Tibial nerve (tissue), 4 donors: ENCODE data around the gene GALNTL6. TPM values are rescaled to one million over a fixed set of nuclear protein-coding genes. Genes with fewer than 3 reads are reported as not detected.
"Not testable (repeated sequence)": the region's sequence is repeated elsewhere in the genome, so short reads cannot be mapped to it uniquely, and the experiment has no call there.

Source experiments
- DNase-seq, 2 donors: peaks; one replicate each; pipeline ENCODE4 v3.0.0-alpha.2; 2019; ENCODE audit warnings: low spot score in 2 of 2
- H3K27ac ChIP-seq, 4 donors: fragments of 200-600 bp; sonication (generic) in 3 of 4; one replicate each; pipeline ENCODE4 v1.5.1; 2017 to 2019; ENCODE audit warnings: mild to moderate bottlenecking in 1 of 4
- H3K27me3 ChIP-seq, 2 donors: fragments of 200-600 bp; sonication (generic) in 1 of 2; one replicate each; pipeline versions ENCODE4 v1.5.1 to v1.6.0; 2017 to 2019
- H3K36me3 ChIP-seq, 3 donors: fragments of 200-600 bp; sonication (generic); one replicate each; pipeline ENCODE4 v1.5.1; 2018 to 2019
- H3K4me1 ChIP-seq, 4 donors: fragments of 200-600 bp; sonication (generic) in 3 of 4; one replicate each; pipeline ENCODE4 v1.5.1; 2017 to 2019
- H3K4me3 ChIP-seq, 4 donors: fragments of 200-600 bp; sonication (generic) in 3 of 4; one replicate each; pipeline ENCODE4 v1.5.1; 2017 to 2019; ENCODE audit warnings: mild to moderate bottlenecking in 1 of 4, moderate library complexity in 1 of 4
- H3K9me3 ChIP-seq, 4 donors: fragments of 200-600 bp; sonication (generic) in 3 of 4; one replicate each; pipeline ENCODE4 v1.5.1; 2017 to 2019
- CTCF ChIP-seq, 5 experiments: fragments of 200-600 bp in 3 of 5; fragments of 450-650 bp in 2 of 5; sonication (generic) in 3 of 5; IDR thresholded peaks; one replicate each; pipeline ENCODE4 v1.5.1; 2016 to 2019; ENCODE audit warnings: antibody characterized with exemption in 5 of 5, mild to moderate bottlenecking in 3 of 5, moderate library complexity in 2 of 5
- EP300 ChIP-seq, 2 donors: sonication (generic); formaldehyde crosslinking; IDR thresholded peaks; one replicate each; pipeline ENCODE4 v1.6.1; 2017; ENCODE audit warnings: antibody characterized with exemption in 2 of 2, mild to moderate bottlenecking in 1 of 2
- POLR2A ChIP-seq, 2 donors: fragments of 450-650 bp; IDR thresholded peaks; one replicate each; pipeline ENCODE4 v1.6.1; 2017; ENCODE audit warnings: antibody characterized with exemption in 2 of 2, mild to moderate bottlenecking in 2 of 2, moderate library complexity in 2 of 2
- WGBS, 2 donors: methylation state at CpG; one replicate each; pipeline ENCODE4 v1.1.5; 2018; 5-methylcytosine and 5-hydroxymethylcytosine counted together
- total RNA-seq, 4 donors: library from RNA; depleted of rRNA; stranded (reverse); fragments of >200 nt; gene quantifications; one replicate each; pipeline ENCODE4 v1.1.0, GENCODE V29; 2016

The GALNTL6 gene
- total RNA-seq, 4 donors from 2014 or later = not detected

GRCh38 chr4:173038192-173038896, 1225.1 kb downstream of the GALNTL6 start:
- 47 to 49% methylated on average over 6 of the region's 6 CpGs for WGBS, 2 donors
- H3K9me3 ChIP-seq = no peaks in the 10 kb centered on the region

GRCh38 chr4:173039617-173040577, 1226.7 kb downstream of the GALNTL6 start:
- Histone ChIP-seq H3K4me3 (no peak overlapping the region), H3K36me3 (no peaks in the 10 kb centered on the region), H3K27me3 (no peaks in the 10 kb centered on the region), H3K27ac (peak overlapping the region in 1 of 4 donors; percentile 33), H3K4me1 (peaks cover 0 to 26% (median 0%) of the 10 kb centered on the region in 4 donors), H3K9me3 (no peaks in the 10 kb centered on the region)
- DNase-seq = peak in 1 of 2 donors; percentile 9
- 13 to 21% methylated on average over 5 of the region's 5 CpGs for WGBS, 2 donors
- no peak for TF ChIP-seq CTCF (IDR thresholded peaks at IDR 0.05)
- no peak for TF ChIP-seq POLR2A (IDR thresholded peaks at IDR 0.05)
- no peak for TF ChIP-seq EP300 (IDR thresholded peaks at IDR 0.05)

More at GRCh38 chr4:173038192-173038896, 1225.1 kb downstream of the GALNTL6 start:
- no peak for DNase-seq
- no peak for TF ChIP-seq CTCF (IDR thresholded peaks at IDR 0.05)
- no peak for TF ChIP-seq EP300 (IDR thresholded peaks at IDR 0.05)
- TF ChIP-seq POLR2A (IDR thresholded peaks at IDR 0.05) = no peak
- no peak overlapping the region for H3K27ac ChIP-seq
- no peaks in the 10 kb centered on the region for H3K36me3 ChIP-seq
- H3K27me3 ChIP-seq = no peaks in the 10 kb centered on the region
- peaks cover 0 to 26% (median 0%) of the 10 kb centered on the region in 4 donors for H3K4me1 ChIP-seq
- no peak overlapping the region for H3K4me3 ChIP-seq

GRCh38 chr4:173041482-173041881, 1228.3 kb downstream of the GALNTL6 start:
- no peak for DNase-seq
- TF ChIP-seq POLR2A (IDR thresholded peaks at IDR 0.05) (no peak), CTCF (IDR thresholded peaks at IDR 0.05) (no peak), EP300 (IDR thresholded peaks at IDR 0.05) (no peak)
- H3K27me3 ChIP-seq = peaks cover 0 to under 1% of the 10 kb centered on the region in 2 donors
- WGBS, 2 donors = 95 to 97% methylated on average over 1 of the region's 1 CpG
- H3K36me3 ChIP-seq = no peaks in the 10 kb centered on the region
- no peak overlapping the region for H3K4me3 ChIP-seq
- peaks cover 0 to 26% (median 0%) of the 10 kb centered on the region in 4 donors for H3K4me1 ChIP-seq
- no peaks in the 10 kb centered on the region for H3K9me3 ChIP-seq
- no peak overlapping the region for H3K27ac ChIP-seq

- H3K36me3 ChIP-seq, DNase-seq, H3K27ac ChIP-seq, H3K9me3 ChIP-seq, H3K4me3 ChIP-seq, H3K27me3 ChIP-seq: not testable (repeated sequence)
- H3K4me1 ChIP-seq = peaks cover 0 to 26% (median 0%) of the 10 kb centered on the region in 4 donors
- 100% methylated on average over 1 of the region's 1 CpG for WGBS, 2 donors
Observed at GRCh38 chr4:173042139-173042538, 1228.9 kb downstream of the GALNTL6 start.

GRCh38 chr4:173044340-173044739, 1231.1 kb downstream of the GALNTL6 start:
- no peaks in the 10 kb centered on the region for H3K36me3 ChIP-seq
- H3K27ac ChIP-seq = no peak overlapping the region
- no peaks in the 10 kb centered on the region for H3K9me3 ChIP-seq
- DNase-seq = no peak
- TF ChIP-seq EP300 (IDR thresholded peaks at IDR 0.05) (no peak), CTCF (IDR thresholded peaks at IDR 0.05) (no peak), POLR2A (IDR thresholded peaks at IDR 0.05) (no peak)
- peaks cover 0 to 16% (median 0%) of the 10 kb centered on the region in 4 donors for H3K4me1 ChIP-seq
- 94 to 95% methylated on average over 1 of the region's 1 CpG for WGBS, 2 donors
- H3K27me3 ChIP-seq = peaks cover 0 to 2% of the 10 kb centered on the region in 2 donors
- H3K4me3 ChIP-seq = no peak overlapping the region
